Cortex of kidney (tissue), 1 donor: ENCODE measurements around the gene GPM6B.

Source experiments
- DNase-seq: peaks from one replicate; lab custom pipeline; 2025; lab: John Stamatoyannopoulos, UW

The GPM6B gene

GRCh38 chrX:13824746-13825145, 7.9 kb upstream of the GPM6B start:
- no peak for DNase-seq

- DNase-seq: no peak
Observed at GRCh38 chrX:13821738-13822137, 4.8 kb upstream of the GPM6B start.

- DNase-seq: no peak
Observed at GRCh38 chrX:13816176-13816575, 717 bp downstream of the GPM6B start.

- no peak for DNase-seq
Observed at GRCh38 chrX:13815664-13816063, 1.2 kb downstream of the GPM6B start.

- DNase-seq: no peak
Observed at GRCh38 chrX:13808865-13809264, 8.0 kb downstream of the GPM6B start.

- no peak for DNase-seq
Observed at GRCh38 chrX:13808293-13808692, 8.6 kb downstream of the GPM6B start.

GRCh38 chrX:13805241-13805640, 11.7 kb downstream of the GPM6B start:
- DNase-seq: no peak

GRCh38 chrX:13803116-13803515, 13.8 kb downstream of the GPM6B start:
- no peak for DNase-seq

- DNase-seq: no peak
Observed at GRCh38 chrX:13798184-13798583, 18.7 kb downstream of the GPM6B start.

GRCh38 chrX:13797512-13797911, 19.4 kb downstream of the GPM6B start:
- no peak for DNase-seq

GRCh38 chrX:13794417-13794816, 22.5 kb downstream of the GPM6B start:
- no peak for DNase-seq

GRCh38 chrX:13793897-13794296, 23.0 kb downstream of the GPM6B start:
- no peak for DNase-seq

- no peak for DNase-seq
Observed at GRCh38 chrX:13791559-13791958, 25.3 kb downstream of the GPM6B start.

- DNase-seq: no peak
Observed at GRCh38 chrX:13791145-13791544, 25.7 kb downstream of the GPM6B start.

GRCh38 chrX:13790206-13791131, 26.4 kb downstream of the GPM6B start:
- DNase-seq: no peak

GRCh38 chrX:13786048-13786447, 30.8 kb downstream of the GPM6B start:
- no peak for DNase-seq

GRCh38 chrX:13780868-13781427, 35.9 kb downstream of the GPM6B start:
- DNase-seq: no peak

GRCh38 chrX:13778916-13779315, 38.0 kb downstream of the GPM6B start:
- no peak for DNase-seq

- DNase-seq: no peak
Observed at GRCh38 chrX:13776387-13776786, 40.5 kb downstream of the GPM6B start.

GRCh38 chrX:13775837-13776236, 41.1 kb downstream of the GPM6B start:
- DNase-seq: no peak

- DNase-seq: no peak
Observed at GRCh38 chrX:13774696-13775095, 42.2 kb downstream of the GPM6B start.

- no peak for DNase-seq
Observed at GRCh38 chrX:13770013-13770535, 46.8 kb downstream of the GPM6B start.

GRCh38 chrX:13768939-13769338, 48.0 kb downstream of the GPM6B start:
- DNase-seq: no peak
